Medulla oblongata (tissue), 1 donor: ENCODE data around the gene LGR6.

Source experiments
- DNase-seq: peaks from one replicate; pipeline ENCODE4 v3.0.0-alpha.2; 2015; ENCODE audit errors: extremely low spot score

LGR6 gene

DNA sequence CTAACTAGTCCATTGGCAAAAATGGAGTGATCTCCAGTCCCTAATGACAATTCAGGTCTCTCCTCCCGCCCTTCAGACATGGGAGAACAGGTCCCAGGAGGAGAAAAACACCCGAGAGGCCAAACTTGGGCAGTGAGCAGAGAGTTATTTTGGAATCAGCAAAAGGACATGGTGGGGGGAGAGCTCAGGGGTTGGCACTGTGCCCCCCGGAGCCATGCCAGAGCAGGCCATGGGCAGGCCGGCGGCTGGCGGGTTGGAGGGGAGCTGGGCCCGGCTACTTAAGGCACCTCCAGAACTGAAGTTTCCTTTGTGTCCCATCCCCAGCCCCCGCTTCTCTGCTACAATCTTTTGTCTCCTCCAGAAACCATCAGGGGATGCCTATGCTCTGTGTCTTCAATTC is 7.1 kb downstream of the LGR6 start:
- DNase-seq = peak; percentile 49

DNA sequence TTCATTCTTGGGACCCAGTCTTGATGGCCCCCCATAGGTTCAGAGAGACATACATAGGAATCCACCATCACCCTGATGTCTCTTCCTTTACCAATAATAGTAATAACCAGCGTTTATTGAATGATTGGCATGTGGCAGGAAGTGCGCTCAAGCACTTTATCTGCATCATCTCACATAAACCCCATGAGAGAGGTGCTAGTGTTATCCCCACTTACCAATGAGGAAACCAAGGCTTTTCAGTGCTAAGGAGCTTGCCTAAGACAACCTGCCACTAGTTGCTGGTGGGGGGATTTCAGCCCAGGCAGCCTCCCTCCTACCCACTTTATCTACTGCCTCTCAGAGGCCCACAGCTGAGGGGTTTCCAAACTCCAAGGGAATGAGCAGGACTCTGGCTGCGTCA is 7.7 kb downstream of the LGR6 start:
- DNase-seq = no peak

DNA sequence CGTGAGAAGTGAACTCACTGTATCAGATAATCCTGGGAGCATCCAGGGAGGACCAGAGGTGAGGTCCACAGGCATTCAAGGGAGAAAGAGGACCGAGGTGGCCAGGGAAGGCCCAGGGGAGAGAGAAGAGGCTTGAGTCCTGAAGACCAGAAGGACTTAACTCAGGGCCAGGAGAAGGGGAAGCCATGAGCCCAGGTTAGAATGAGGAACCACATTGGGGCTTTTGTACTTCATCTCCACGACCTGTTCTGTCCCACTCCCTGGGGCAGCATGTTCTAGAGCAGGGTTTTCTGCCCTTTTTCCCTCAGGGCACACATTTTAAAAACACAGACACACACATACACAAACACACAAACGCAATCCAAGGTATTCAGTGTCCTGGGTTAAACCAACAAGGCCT is 8.4 kb downstream of the LGR6 start:
- no peak for DNase-seq

DNA sequence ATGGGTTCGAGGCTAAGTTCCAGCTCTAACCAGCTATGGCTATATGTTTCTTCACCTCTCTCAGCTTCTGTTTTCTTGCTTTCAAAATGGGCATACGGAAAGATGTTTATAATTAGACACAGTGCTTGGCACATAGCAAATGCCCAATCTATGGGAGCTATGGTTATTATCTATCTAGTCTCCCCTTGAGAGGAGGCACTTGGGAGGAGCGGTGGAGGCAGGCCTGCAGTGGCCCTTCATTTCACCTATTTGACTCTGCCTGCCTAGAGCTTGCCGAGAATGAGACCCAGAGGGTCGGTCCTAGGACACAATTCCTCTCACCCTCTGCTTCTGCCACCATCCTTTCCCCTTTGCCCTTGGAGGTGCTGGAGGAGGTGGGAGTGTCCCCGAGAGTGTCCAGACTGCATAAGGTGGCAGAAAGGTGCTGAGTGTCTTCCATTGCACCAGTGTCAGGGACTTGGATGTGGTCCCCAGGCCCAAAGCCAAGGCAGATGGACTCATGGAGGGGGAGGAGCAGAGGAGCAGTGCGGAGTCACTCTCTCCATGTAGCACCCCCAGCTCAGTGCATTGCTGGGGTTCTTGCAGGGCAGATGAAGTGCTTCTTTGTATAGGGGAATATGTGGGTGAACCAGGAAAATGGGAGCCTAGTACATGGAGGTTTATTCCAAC is 9.0 kb downstream of the LGR6 start:
- no peak for DNase-seq

DNA sequence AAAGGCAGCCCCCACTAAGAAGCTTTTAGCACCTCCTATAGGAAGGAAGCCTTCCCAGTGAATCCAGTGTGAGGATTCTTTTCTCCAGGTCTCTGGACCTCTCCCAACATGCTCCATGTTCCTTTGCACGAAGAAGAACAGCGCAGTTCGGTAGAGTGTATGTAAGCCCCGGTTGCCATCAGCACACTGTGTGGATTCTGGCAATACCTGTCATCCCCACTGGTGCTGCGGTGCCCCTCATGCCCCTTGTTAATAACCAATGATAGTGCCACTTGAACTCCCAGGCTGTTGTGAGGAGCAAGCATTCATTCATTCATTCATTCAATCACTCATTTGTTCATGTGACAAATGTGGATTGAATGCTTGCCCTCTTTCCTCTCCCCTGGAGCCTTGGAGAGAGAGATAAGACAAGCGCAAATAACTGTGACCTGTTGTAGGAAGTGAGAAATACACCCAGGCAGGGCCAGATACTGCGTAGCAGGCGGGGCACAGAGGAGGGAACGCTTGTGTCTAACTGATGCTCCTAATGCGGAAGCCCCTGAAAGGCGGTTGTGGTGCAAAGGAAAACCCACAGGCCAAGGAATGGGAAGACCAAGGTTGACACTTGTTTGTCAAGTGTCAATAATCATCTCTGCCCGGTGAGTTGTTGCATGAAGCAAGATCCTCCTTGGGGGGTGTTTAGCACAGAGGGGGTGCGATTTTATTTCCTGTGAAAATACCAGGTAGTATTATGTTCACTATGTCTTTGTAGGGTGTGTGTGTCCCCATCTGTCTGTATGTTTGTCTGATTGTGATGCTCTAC is 9.8 kb downstream of the LGR6 start:
- no peak for DNase-seq

DNA sequence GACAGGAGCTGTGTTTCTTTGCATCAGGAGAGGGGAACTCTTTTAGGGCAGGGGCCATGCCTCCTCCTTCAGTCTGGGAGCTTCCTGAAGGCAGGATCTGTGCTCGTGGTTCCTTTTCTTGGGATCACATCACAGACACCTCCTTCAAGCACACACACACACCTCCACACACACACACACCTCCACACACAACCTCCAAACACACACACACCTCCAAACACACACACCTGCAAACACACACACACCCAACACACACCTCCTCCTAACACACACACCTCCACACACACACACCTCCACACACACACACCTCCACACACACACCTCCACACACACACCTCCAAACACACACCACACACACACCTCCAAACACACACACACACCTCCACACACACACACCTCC is 10.5 kb downstream of the LGR6 start:
- DNase-seq = no peak

DNA sequence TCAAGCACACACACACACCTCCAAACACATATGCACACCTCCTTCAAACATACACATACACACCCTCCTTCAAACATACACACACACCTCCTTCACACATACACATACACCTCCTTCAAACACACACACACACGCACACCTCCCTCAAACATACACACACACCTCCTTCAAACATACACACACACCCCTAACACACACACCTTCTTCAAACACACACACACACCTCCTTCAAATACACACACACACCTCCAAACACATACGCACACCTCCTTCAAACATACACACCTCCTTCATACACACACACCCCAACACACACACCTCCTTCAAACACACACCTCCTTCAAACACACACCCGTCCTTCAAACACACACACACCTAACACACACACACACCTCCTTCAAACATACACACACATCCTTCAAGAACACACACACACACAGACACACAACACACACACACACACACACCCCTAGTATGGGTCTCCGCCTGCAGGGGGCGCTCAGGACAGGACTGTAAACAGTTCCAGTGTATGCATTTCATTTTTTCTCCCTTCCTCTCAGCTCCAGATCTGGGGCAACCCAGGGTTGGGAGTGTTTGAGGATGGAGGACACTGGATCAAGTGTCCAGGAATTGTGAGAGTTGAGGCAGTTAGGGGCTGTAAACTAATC is 12.1 kb downstream of the LGR6 start:
- no peak for DNase-seq

DNA sequence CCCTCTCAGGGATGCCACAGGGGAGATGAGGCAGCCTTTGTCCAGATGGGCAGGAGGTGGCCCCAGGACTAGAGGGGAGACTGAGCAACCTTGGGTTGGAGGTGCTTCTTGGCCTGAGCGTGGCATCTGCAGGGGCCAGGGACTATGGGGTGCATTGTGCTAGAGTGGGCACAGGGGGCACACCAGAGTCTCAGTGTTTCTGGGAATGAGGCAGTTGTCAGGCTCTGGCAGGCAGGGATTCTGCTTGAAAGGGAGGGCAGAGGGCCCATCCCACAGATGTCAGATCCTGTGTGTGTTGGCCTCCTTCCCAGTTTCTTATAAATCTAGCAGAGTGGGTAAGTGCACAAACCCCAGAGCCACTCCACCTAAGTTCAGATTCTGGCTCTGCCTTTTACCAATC is 13.7 kb downstream of the LGR6 start:
- DNase-seq = peak; percentile 29

DNA sequence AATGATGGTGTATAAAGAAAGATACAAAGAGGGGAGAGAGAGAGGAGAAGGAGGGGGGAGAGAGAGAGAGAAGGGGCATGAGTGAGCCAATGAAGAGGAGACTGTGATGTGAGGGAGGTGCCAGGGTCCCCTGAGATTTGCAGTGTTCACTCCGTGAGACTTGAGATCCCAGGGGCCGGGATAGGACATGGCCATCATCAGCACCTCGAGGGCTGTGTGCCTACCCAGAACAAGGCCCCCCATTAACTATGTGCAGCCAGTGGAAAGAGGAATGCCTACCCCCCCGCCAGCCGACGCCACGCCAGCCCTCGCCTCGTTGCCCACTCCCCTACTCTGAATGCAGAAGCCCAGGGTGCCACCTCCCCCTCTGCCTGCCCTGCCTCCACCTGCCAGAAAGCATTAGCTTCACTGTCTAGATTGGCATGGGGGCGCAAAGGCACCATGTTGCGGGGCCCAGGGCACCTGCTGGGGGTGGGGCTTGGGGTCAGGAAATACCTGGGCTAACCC is 14.8 kb downstream of the LGR6 start:
- DNase-seq = no peak

DNA sequence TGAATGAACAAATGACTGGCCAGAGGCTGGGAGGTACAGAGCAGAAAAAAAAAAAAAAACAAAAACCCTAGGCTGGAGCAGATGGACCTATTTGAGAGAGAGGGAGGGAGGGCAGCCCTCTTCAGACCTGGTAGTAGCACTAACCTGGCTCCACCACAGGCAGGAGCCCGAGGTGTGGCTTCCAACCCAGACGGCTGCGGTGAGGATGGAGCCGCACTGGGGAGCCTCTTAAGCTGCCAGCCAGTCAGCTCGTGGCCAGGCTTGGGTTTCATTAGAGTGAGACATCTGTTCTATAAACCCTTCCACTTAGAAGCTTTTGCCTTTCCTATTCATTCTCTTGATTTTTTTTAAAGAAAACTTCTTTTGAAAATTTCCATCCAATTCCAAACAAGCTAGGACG is 16.8 kb downstream of the LGR6 start:
- no peak for DNase-seq

DNA sequence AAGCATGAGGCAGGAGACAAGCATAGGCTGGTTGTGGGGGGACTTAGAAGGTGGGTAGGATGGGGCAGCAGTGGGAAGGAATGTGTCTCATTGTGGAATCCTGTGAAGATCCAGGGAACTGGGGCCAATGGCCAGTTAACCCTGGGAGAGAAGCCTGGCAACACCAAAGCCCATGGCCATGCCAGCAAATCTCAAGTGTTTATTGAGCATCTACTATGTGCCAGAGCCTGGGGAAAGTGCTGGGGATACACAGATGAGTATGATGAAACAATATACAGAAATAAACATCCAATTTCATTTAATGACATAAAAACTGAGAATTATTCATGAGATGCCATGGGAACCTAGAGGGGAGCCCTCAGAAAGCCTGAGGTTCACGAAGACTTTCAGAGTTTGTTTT is 17.4 kb downstream of the LGR6 start:
- DNase-seq = no peak

DNA sequence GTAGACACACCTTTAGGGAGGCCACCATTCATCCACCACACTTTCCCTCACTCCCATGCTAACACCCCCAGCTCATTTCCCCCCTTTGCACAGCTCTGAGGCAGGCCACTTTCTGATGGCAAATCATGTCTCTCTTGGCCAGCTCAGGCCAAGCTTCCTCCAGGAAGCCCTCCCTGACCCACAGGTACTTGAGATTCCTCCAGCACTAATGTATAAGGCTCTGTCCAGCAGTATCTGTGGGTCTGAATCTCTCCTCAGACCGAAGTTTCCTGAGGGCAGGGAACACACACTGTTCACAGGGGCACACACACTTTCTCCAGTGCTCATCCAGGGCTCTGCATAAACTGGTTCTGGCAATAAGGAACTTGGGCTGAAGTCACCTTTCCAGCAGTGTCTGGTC is 19.2 kb downstream of the LGR6 start:
- DNase-seq = no peak

DNA sequence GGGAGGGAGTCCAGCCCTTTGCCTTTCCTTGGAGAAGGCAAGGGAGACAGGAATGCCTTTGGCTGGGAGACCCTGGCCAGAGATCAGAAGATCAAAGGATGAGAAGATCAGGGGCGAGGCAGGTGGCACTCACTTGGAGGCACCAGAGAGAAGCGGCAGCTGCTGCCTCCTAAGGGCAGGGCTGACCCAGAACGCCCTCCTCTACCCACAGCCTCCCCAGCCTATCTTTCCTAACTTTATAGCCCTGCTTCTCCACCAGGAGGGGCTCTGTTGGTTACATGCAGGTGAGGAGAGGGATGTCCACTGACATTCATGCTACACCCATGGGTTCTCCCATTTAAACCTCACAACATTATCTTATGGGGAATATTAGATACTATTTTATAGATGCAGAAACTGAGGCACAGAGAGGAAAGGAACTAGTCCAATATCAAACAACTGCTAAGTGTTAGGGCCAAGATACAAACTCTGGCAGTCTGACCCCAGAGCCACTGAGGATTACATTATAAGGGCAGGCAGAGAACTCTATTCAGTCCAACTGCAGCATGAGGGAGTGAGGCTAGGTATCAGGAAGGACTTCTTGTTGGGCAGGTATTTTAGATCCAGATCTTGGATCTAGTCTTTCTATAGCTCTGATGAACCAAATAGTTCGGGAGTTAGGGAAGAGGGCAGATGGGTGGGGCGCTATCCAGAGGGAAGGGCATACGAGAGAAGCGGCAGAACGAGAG is 19.9 kb downstream of the LGR6 start:
- no peak for DNase-seq

DNA sequence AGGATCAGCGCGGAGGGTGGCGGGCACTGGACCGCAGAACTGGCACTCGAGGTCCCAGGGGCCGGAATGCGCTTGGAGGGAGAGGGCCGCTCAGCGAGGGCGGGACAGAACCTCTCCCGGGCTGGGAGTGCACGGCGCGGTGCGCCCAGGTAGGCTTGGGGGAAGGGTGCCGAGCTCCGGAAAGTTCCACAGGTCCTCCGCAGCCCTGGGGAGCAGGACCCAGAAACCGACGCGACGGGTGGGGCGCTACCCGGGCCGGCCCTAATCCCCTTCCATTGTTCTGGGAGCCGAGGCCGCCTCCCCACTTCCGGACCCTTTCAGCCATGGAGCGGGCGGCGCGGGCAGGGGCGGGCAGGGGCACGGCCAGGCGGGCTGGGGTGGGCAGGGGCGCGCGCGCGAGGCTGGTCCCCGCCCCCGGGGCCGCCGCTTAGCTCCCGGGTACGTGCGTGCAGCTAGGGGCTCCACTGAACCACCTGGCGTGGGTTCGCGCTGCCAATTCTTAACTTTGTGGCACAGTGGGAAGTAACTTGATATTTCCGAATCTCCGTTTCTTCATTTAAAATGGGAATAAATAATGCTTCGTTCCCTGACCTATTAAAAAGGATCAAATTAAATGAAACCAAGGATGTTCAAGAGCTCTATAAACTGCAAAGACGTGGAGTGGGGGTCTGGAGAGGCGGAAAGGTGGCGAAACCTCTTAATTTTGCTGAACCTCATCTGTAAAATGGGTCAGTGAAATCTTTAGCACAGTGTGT is 20.7 kb downstream of the LGR6 start:
- DNase-seq = no peak

DNA sequence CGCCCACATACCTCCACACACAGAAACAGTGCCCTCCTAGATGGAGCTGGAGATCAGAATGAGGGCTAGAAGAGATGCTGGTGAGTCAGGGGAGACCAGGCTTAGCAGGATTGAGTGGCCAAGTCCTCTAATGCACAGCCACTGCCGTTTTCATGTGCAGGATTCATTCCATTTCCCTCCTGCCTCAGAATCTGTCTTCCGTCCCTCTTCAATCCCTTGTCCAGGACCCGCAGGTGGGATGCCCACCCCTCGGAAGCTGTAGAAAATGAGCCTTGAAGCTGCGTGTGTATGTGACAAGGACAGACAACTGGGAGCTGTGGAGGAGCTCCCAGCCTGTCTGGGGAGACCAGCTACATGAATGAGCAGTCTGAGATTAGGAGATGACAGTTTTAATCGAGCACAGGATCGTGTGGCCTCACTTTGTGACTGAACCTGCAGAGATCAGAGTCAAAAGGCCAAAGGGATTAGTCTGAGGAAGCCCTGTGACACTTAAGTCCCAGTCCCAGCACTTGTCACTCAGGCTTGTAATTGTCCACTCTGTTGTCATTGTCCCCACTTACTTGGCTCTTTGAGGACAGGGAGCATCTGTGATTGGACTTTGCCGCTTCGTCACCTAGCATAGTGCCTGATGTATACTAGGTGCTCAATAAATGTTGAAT is 22.0 kb downstream of the LGR6 start:
- no peak for DNase-seq

DNA sequence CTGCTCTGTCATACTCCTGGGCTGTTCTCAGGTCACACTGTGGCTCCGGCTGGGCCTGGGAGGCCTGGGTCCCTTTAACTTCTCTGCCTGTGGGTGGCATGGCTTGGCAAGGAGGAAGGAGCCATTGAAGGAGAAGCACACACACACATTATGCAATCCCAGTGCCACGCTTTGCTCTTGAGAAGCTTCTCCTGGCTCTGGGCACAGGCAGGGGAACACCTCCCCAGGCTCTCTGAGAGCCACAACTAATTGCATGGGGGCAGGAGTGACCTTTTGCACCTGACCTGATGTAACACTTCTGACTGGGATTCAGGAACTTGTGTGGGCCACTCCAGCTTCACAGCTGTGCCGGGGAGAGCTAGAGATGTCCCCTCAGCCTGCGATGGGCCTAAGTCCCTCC is 23.1 kb downstream of the LGR6 start:
- DNase-seq = peak; percentile 68

DNA sequence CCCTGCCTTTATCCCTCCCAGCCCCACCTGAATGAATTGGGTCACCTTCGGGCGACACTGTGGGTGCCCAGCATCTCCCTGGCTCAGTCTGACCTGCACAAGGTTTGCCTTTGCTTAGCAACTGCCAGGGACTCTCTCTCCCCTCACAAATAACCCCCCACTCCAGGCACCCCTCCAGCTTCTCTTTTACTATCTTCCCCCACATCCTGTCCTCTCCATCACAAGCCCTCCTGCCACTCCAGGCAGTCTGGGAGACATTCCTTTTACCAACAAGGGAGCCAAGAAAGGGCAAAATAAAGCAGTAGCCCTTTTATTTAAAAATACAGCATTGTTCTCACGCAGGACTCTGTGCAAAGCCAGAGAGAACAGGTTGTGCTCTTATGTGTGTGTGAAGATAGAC is 23.9 kb downstream of the LGR6 start:
- no peak for DNase-seq

DNA sequence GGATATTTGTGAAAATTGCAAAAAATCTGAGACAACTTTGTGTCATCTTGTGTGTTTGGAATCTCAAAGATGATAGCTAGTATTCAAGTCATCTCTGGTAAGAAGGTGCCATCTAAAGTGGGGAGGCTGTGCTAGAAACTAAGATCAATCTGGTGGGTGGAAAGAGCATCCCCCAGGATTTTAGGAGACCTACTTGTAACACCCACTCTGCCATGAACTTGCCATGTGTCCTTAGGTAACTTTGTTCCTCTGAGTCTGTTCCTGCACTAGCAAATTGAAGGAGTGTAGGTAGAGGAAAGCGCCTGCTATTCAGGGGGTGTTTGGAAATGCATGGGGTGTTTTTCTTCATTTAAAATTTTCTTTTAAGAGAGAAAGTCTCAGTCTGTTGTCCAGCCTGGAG is 24.4 kb downstream of the LGR6 start:
- DNase-seq = no peak

DNA sequence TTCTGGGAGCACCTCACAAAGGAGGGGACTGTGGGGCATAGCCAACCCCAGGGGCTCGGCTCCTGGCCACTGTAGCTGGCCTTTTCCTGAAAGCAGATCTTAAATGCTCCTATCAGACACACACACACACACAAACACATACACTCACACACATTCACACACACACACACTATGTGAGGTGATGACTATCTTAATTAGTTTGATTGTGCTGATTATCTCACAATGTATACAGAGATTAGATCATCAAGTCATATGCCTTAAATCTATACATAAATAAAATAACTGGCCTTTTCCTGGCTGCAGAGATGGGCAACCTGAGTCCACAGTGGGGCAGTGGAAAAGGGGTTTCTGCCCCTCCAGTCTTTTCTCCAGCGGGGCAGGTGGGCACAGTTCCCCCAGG is 27.1 kb downstream of the LGR6 start:
- DNase-seq = no peak

DNA sequence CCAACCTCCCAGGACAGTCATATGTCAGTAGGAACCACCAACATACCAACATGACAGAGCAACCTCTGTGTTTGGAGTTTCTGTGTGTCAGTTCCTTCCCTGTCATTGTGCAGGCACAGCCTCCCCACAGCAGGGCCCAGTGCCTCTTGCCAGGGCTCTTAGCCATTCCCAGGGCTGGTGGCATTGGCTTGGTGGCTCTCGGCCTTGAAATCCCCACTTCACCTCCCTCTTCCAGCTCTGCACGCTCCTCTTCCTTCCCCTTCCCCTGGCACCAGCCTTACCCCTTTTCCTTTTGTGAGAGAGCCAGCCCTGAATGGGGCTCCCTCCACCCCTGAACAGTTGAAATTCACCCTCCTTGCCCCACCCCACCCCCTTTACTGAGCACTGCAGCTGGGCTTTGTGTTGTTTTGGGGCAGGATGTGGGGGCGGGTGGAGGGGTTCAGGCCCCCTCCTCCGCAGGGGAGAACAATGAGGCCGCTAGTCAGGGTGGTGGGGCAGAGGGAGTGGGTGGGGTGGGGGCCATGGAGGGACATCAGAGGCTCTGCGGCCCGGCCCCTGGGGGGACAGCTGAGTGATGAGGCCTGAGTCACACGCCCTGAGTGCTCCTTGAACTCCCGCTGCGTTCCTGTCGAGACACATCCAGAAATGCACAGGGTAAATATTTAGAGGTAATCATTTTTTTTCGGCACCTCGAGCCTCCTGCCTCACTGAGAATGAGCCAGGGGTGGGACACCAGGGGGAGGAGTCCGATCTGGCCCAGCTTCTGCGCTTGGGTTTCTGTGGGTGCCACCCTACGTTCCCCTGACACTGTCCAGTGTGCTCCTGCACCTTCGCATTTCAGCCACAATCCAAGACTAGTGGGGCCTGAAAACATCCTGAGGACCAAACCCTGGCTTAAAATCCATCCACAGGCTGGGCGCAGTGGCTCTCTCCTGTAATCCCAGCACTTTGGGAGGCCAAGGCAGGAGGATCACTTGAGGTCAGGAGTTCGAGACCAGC is 28.6 kb downstream of the LGR6 start:
- DNase-seq = peak; percentile 30
